HG03439 (cell line): ENCODE results near the gene ARHGDIG.
"Not testable (repeated sequence)": the region's sequence is repeated elsewhere in the genome, so short reads cannot be mapped to it uniquely, and the experiment has no call there.

Experiments used
- ATAC-seq: cut with Tn5 transposase; IDR thresholded peaks from one replicate; pipeline ENCODE4 v1.9.1; 2021; ENCODE audit warnings: mild to moderate bottlenecking, moderate library complexity; ENCODE audit not compliant: unreplicated experiment

Gene ARHGDIG

DNA sequence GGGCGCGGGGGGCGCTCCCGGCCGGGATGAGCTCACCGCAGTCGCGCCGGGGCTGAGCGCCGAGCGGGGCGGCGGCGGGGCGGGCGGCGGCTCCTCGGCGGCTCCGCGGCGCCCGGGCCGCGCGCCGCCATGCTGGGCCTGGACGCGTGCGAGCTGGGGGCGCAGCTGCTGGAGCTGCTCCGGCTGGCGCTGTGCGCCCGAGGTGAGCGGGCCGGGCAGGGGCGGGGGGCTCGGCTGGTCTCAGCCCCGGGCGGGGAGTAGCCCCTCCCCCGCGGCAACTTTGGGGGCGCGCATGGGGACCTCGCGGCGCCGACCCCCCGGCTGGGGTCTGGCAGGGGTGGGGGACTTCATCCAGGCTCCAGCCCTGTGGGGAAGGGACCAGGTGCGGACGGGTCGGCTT lies at the start of gene ARHGDIG:
Gene ARHGDIG (plus strand): TSS at position 40 of the 400 bp plus-strand sequence. CDS start 90 bp downstream, at position 130.
- no peak for ATAC-seq

DNA sequence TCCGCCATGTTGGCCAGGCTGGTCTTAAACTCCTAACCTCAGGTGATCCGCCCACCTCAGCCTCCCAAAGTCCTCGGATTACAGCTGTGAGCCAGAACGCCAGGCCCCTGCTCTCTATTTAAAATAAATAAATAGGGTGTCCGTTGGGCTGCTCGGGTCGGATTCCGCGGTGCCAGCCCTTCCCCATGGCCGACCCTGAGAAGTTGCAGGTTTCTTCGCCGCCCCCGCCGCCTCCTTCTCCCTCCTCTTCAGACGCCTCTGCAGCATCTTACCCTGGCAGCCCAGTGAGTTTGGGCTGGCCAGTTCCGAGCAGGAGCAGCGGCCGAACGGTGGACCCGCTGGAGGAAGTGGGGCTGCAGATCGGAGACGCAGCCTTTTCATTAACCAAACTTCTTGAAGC lies 49.4 kb upstream of the ARHGDIG start:
- ATAC-seq = no peak

- ATAC-seq = peak; percentile 80
These were observed 45.7 kb upstream of the ARHGDIG start, which contains the start of gene FAM234A for GRCh38 chr16:234468-235305. Gene FAM234A, plus strand, starts transcription at chr16:234821. Its CDS starts 19,593 bp downstream, at chr16:254414.

GRCh38 chr16:239948-240277 lies 40.5 kb upstream of the ARHGDIG start:
- ATAC-seq = no peak

DNA sequence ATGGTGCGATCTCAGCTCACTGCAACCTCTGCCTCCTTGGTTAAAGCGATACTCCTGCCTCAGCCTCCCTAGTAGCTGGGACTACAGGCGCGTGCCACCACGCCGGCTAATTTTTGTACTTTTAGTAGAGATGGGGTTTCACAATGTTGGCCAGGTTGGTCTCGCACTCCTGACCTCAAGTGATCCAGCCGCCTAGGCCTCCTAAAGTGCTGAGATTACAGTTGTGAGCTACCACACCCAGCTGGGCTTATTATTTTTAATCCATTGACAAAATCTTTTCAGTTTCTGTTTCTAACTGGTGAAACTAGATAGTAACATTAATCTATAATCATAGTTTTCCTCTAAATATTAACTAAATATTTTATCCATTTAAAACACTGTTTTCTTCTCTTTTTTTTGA lies 39.8 kb upstream of the ARHGDIG start:
- no peak for ATAC-seq

DNA sequence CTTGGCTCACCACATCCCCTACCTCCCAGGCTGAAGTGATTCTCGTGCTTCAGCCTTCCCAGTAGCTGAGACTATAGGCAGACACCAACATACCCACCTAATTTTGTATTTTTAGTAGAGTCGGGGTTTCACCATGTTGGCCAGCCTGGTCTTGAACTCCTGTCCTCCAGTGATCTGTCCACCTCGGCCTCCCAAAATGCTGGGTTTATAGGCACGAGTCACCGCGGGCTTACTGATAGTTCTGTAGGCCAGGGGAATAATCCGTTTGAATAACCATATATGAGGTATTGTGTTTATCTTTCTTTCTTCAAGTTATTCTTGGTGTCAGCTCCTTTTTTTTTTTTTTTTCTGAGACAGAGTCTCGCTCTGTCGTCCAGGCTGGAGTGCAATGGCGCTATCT lies 38.1 kb upstream of the ARHGDIG start:
- ATAC-seq = no peak

- ATAC-seq = no peak
These were observed 37.0 kb upstream of the ARHGDIG start for GRCh38 chr16:243348-243747.

DNA sequence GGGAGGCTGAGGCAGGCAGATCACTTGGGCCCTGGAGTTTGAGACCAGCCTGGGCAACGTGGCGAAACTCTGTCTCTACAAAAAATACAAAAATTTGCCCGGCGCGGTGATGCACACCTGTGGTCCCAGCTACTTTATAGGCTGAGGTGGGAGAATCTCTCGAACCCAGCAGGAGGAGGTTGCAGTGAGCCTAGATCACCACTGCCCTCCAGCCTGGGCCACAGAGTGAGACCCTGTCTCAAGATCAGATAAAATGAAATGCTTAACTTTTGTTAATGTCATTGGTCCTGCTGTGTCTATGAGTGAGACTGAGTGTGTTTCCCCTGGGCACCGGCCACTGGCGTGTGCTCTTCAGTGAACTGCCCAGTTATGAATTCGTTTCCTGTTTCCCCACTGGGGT lies 35.3 kb upstream of the ARHGDIG start:
- no peak for ATAC-seq

DNA sequence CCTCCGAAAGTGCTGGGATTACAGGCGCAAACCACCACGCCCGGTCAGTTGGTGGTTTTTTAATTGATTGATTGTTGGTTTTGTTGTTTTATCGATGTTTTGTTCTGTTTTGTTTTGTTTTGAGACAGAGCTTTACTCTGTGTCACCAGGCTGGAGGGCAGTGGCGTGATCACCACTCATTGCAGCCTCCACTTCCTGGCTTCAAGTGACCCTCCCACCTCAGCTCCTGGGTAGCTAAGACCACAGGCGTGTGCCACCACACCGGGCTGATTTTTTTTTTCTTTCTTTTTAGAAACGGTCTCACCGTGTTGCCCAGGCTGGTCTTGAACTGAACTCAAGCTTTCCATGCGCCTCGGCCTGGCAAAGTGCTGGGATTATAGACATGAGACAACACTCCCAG lies 33.4 kb upstream of the ARHGDIG start:
- ATAC-seq = no peak

- ATAC-seq = no peak
These were observed 31.0 kb upstream of the ARHGDIG start for GRCh38 chr16:249431-249830.

- ATAC-seq = no peak
These were observed 27.7 kb upstream of the ARHGDIG start for GRCh38 chr16:252366-253337.

- no peak for ATAC-seq
These were observed 26.6 kb upstream of the ARHGDIG start for GRCh38 chr16:253833-254232.

- ATAC-seq = no peak
These were observed 25.9 kb upstream of the ARHGDIG start for GRCh38 chr16:254461-254860.

DNA sequence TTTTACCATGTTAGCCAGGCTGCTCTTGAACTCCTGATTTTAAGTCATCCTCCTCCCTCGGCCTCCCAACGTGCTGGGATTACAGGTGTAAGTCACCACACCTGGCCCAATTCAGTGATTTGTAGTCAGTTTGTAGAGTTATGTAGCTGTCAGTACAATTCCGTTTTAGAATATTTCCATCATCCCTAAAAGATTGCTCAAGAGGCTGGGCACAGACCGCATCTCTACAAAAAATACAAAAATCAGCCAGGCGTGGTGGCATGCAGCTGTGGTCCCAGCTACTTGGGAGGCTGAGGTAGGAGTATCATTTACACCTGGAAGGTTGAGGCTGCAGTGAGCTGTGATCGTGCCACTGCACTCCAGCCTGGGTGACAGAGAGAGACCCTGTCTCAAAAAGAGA lies 25.2 kb upstream of the ARHGDIG start:
- no peak for ATAC-seq

DNA sequence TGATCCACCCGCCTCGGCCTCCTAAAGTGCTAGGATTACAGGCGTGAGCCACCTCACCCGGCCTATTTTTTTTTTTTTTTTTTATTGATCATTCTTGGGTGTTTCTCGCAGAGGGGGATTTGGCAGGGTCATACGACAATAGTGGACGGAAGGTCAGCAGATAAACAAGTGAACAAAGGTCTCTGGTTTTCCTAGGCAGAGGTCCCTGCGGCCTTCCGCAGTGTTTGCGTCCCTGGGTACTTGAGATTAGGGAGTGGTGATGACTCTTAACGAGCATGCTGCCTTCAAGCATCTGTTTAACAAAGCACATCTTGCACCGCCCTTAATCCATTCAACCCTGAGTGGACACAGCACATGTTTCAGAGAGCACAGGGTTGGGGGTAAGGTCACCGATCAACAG lies 22.3 kb upstream of the ARHGDIG start:
- ATAC-seq = not testable (repeated sequence)

DNA sequence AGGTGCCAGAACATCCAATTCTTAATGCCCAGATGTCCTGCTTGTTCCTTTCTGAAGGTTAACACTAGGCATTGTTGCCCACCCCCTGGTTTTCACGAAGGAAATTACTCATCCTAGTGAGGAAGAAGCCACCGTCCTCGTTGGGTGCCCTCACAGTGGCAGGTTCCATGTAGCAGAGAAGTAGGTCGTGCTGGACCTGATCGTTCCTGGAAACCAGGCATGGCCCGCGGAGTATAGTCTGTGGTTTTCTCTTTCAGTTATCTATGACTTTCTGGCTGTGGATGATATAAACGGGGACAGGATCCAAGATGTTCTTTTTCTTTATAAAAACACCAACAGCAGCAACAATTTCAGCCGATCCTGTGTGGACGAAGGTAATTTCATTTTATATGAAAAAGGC lies 21.2 kb upstream of the ARHGDIG start:
- no peak for ATAC-seq

GRCh38 chr16:259814-260253 lies 20.6 kb upstream of the ARHGDIG start:
- ATAC-seq = no peak

DNA sequence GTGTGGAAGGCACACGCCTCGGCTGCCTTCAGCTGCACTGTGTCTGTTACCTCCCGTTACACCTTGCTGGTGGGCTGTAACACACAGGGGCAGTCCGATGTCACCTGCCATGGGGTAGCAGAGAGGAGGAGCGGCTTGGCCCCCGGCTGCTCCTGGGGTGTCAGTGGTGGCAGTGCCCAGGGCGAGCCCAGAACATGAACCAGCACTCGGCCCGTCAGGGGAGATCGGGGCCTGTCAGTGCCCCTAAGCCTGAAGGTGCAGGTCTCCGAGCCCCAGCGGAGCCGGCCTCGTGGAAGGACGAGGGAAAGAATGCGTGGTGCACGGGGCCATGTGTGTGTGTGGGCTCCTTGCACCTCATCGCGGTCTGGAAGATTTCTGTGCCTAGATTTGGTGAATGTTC lies 20.1 kb upstream of the ARHGDIG start:
- no peak for ATAC-seq

GRCh38 chr16:261031-261691 lies 19.2 kb upstream of the ARHGDIG start:
- no peak for ATAC-seq

- no peak for ATAC-seq
These were observed 18.2 kb upstream of the ARHGDIG start for GRCh38 chr16:262121-262745.
